IMR-90 (cell line): ENCODE measurements around the gene SLC25A15. TPM values are rescaled to one million over a fixed set of nuclear protein-coding genes. Genes with fewer than 3 reads are reported as not detected.

Experiments used
- ATAC-seq: fragments of 200-7000 bp; cut with Tn5 transposase; 2 replicates; pipeline ENCODE4 v1.9.1; 2020; ENCODE audit warnings: low read depth, mild to moderate bottlenecking, moderate library complexity
- BruUV-seq: library from RNA; stranded (reverse); fragments of 400-500 nt; replicated peaks from 2 replicates; lab custom pipeline; 2021; lab: Mats Ljungman, UMichigan
- CTCF ChIA-PET: fragments of 300-600 bp; formaldehyde crosslinking; extraction: SDS; loops from one replicate; lab custom pipeline; 2021; ENCODE audit warnings: antibody characterized with exemption; lab: Yijun Ruan, JAX
- POLR2A ChIA-PET: fragments of 300-600 bp; sonication (Branson Sonifier 250); formaldehyde crosslinking; loops from one replicate; lab custom pipeline; 2022; ENCODE audit warnings: antibody characterized with exemption; ENCODE audit not compliant: unreplicated experiment; lab: Charles Lee
- DNase-seq: peaks from one replicate; pipeline ENCODE4 v3.0.0; 2013
- H2AFZ ChIP-seq: replicated peaks from 2 replicates; pipeline ENCODE3; 2013; ENCODE audit warnings: low read length, mild to moderate bottlenecking; ENCODE audit not compliant: poor library complexity
- H2AK5ac ChIP-seq: 2 replicates; pipeline ENCODE4 v1.6.1; 2013; ENCODE audit warnings: low read depth, low read length, inconsistent platforms
- H2AK9ac ChIP-seq: replicated peaks from 2 replicates; pipeline ENCODE3; 2013; ENCODE audit warnings: mild to moderate bottlenecking, low read depth, low read length, moderate library complexity; ENCODE audit not compliant: poor library complexity
- H2BK120ac ChIP-seq: 2 replicates; pipeline ENCODE4 v1.6.1; 2013; ENCODE audit warnings: low read depth, low read length, inconsistent platforms
- H2BK15ac ChIP-seq: 3 replicates; pipeline ENCODE4 v1.6.1; 2013; ENCODE audit warnings: low read depth, low read length, inconsistent platforms
- H2BK20ac ChIP-seq: 2 replicates; pipeline ENCODE4 v1.6.1; 2013; ENCODE audit warnings: low read depth, mild to moderate bottlenecking, inconsistent platforms, low read length, moderate library complexity
- H2BK5ac ChIP-seq: 2 replicates; pipeline ENCODE4 v1.6.1; 2013; ENCODE audit warnings: mild to moderate bottlenecking, low read depth, low read length, inconsistent platforms; ENCODE audit not compliant: poor library complexity, severe bottlenecking
- H3K14ac ChIP-seq: replicated peaks from 2 replicates; pipeline ENCODE4 v1.6.1; 2013; ENCODE audit warnings: low read depth, low read length, inconsistent platforms
- H3K18ac ChIP-seq: 2 replicates; pipeline ENCODE4 v1.6.1; 2013; ENCODE audit warnings: low read depth, low read length, control low read depth
- H3K23ac ChIP-seq: 2 replicates; pipeline ENCODE4 v1.6.1; 2013; ENCODE audit warnings: low read depth, low read length, inconsistent platforms
- H3K27ac ChIP-seq: 2 replicates; pipeline ENCODE4 v1.5.1; 2013; ENCODE audit warnings: mild to moderate bottlenecking, control low read depth, low read length; ENCODE audit not compliant: insufficient read depth
- H3K27me3 ChIP-seq: 2 replicates; pipeline ENCODE4 v1.6.1; 2013; ENCODE audit warnings: low read length; ENCODE audit not compliant: control insufficient read depth, insufficient read depth
- H3K36me3 ChIP-seq: 2 replicates; pipeline ENCODE4 v1.6.1; 2013; ENCODE audit warnings: low read length, mixed read lengths; ENCODE audit not compliant: control insufficient read depth, insufficient read depth
- H3K4ac ChIP-seq: 2 replicates; pipeline ENCODE4 v1.6.1; 2013; ENCODE audit warnings: low read depth, low read length, inconsistent platforms
- H3K4me1 ChIP-seq: 2 replicates; pipeline ENCODE4 v1.6.1; 2013; ENCODE audit warnings: low read length, mixed read lengths; ENCODE audit not compliant: control insufficient read depth, insufficient read depth
- H3K4me2 ChIP-seq: 2 replicates; pipeline ENCODE4 v1.6.1; 2013; ENCODE audit warnings: low read depth, mild to moderate bottlenecking, control low read depth, low read length, moderate library complexity
- H3K4me3 ChIP-seq: 2 replicates; pipeline ENCODE4 v1.5.1; 2013; ENCODE audit warnings: low read depth, mild to moderate bottlenecking, control low read depth, low read length, moderate library complexity; ENCODE audit not compliant: insufficient read depth
- H3K56ac ChIP-seq: 2 replicates; pipeline ENCODE4 v1.6.1; 2013; ENCODE audit warnings: low read length, inconsistent platforms; ENCODE audit not compliant: insufficient read depth; ENCODE audit errors: extremely low read depth
- H3K79me1 ChIP-seq, 2 experiments: 2 replicates each; pipeline ENCODE4 v1.6.1; 2013; ENCODE audit warnings: low read length in 2 of 2, inconsistent platforms in 1 of 2, low read depth in 1 of 2
- H3K9ac ChIP-seq: 2 replicates; pipeline ENCODE4 v1.6.1; 2013; ENCODE audit warnings: low read depth, low read length, control low read depth
- H3K9me1 ChIP-seq: 2 replicates; pipeline ENCODE4 v1.6.1; 2013; ENCODE audit warnings: low read length, inconsistent platforms; ENCODE audit not compliant: insufficient read depth
- H3K9me3 ChIP-seq: 2 replicates; pipeline ENCODE4 v1.6.1; 2013; ENCODE audit warnings: low read length; ENCODE audit not compliant: control insufficient read depth, insufficient read depth
- H4K20me1 ChIP-seq: 2 replicates; pipeline ENCODE4 v1.6.1; 2013; ENCODE audit warnings: low read length, inconsistent platforms; ENCODE audit not compliant: insufficient read depth
- H4K5ac ChIP-seq: 2 replicates; pipeline ENCODE4 v1.6.1; 2013; ENCODE audit warnings: mild to moderate bottlenecking, low read depth, low read length, control low read depth
- H4K8ac ChIP-seq, 2 experiments: 2 replicates each; pipeline ENCODE4 v1.6.1; 2013; ENCODE audit warnings: low read depth in 2 of 2, low read length in 2 of 2, control low read depth in 1 of 2, inconsistent platforms in 1 of 2
- H4K91ac ChIP-seq: 2 replicates; pipeline ENCODE4 v1.6.1; 2013; ENCODE audit warnings: low read depth, low read length, inconsistent platforms; ENCODE audit not compliant: insufficient read depth
- BHLHE40 ChIP-seq: fragments of 150-350 bp; IDR thresholded peaks from 2 replicates; pipeline ENCODE4 v1.6.1; 2016; ENCODE audit warnings: mild to moderate bottlenecking, low read depth, low read length
- CHD1 ChIP-seq: IDR thresholded peaks from 2 replicates; pipeline ENCODE4 v1.6.1; 2012; ENCODE audit warnings: low read depth, low read length, improper control_type of control experiment
- MAZ ChIP-seq: IDR thresholded peaks from 2 replicates; pipeline ENCODE4 v1.6.1; 2012; ENCODE audit warnings: low read depth, mild to moderate bottlenecking, low read length, improper control_type of control experiment, moderate library complexity, borderline replicate concordance
- NFE2L2 ChIP-seq: fragments of 150-350 bp; IDR thresholded peaks from 2 replicates; pipeline ENCODE4 v1.6.1; 2016; ENCODE audit warnings: low read depth, mild to moderate bottlenecking, low read length
- POLR2A ChIP-seq: IDR thresholded peaks from 2 replicates; pipeline ENCODE4 v1.6.1; 2012; ENCODE audit warnings: mild to moderate bottlenecking, low read depth, low read length
- RAD21 ChIP-seq: IDR thresholded peaks from 2 replicates; pipeline ENCODE4 v1.6.1; 2012; ENCODE audit warnings: low read length, improper control_type of control experiment
- RCOR1 ChIP-seq: IDR thresholded peaks from 2 replicates; pipeline ENCODE4 v1.6.1; 2012; ENCODE audit warnings: mild to moderate bottlenecking, low read length, improper control_type of control experiment; ENCODE audit not compliant: insufficient replicate concordance
- SMC3 ChIP-seq: fragments of 150-350 bp; IDR thresholded peaks from 2 replicates; pipeline ENCODE4 v1.6.1; 2016; ENCODE audit warnings: low read depth, mild to moderate bottlenecking, antibody characterized with exemption, low read length, moderate library complexity
- WGBS, 2 experiments: methylation state at CpG; one replicate each; pipeline versions ENCODE4 v1.1.5 to v1.1.7; 2013; ENCODE audit warnings: missing lambda C conversion rate in 2 of 2; ENCODE audit not compliant: insufficient read length in 1 of 2; ENCODE audit errors: extremely low coverage in 2 of 2; 5-methylcytosine and 5-hydroxymethylcytosine counted together
- dilution Hi-C: fragments of 300-500 bp; cut with HindIII; formaldehyde crosslinking; loops from one replicate; pipeline ENCODE4 v1.14.3; 2018; ENCODE audit warnings: low sequenced_read_pairs; ENCODE audit not compliant: unreplicated experiment
- in situ Hi-C: fragments of 300-500 bp; cut with MboI; formaldehyde crosslinking; loops from 3 replicates; pipeline ENCODE4 v1.14.3; 2019; ENCODE audit warnings: low sequenced_read_pairs, inconsistent platforms, mixed read lengths
- intact Hi-C: fragments of 100-400 bp; cut with micrococcal nuclease; formaldehyde crosslinking; loops from 2 replicates; pipeline ENCODE4 v1.10.0; 2022
- polyA plus RNA-seq, 3 experiments: library from polyadenylated mRNA; depleted of rRNA; stranded (reverse); fragments of >200 nt; gene quantifications; 2 replicates each; pipeline ENCODE4 v1.2.3, GENCODE V29; 2012; ENCODE audit warnings: low replicate concordance in 1 of 3
- total RNA-seq: library from RNA; depleted of rRNA; stranded (reverse); fragments of >200 nt; gene quantifications from 2 replicates; pipeline ENCODE4 v1.2.3, GENCODE V29; 2012

Gene SLC25A15
- total and polyA plus RNA-seq, 2 of the 4 experiments (the other 2 are of a cell fraction), result 5.4 to 13.3 TPM

- Histone ChIP-seq H3K4me2 (no peak overlapping the region), H2BK15ac (no peak overlapping the region), H3K4ac (no peak overlapping the region), H3K4me3 (no peak overlapping the region), H2AK5ac (no peak overlapping the region), H4K8ac (no peak overlapping the region), H2AFZ (no peak overlapping the region), H3K27me3 (no peaks in the 10 kb centered on the region), H3K23ac (no peak overlapping the region), H3K56ac (no peak overlapping the region), H2AK9ac (no peak overlapping the region), H3K27ac (no peak overlapping the region), H3K9me1 (no peaks in the 10 kb centered on the region), H2BK5ac (no peak overlapping the region), H3K18ac (no peak overlapping the region), H3K79me1 (no peaks in the 10 kb centered on the region), H3K9ac (no peak overlapping the region), H2BK120ac (no peak overlapping the region), H4K5ac (no peak overlapping the region), H3K36me3 (peaks cover 28% of the 10 kb centered on the region), H2BK20ac (no peak overlapping the region), H4K20me1 (no peaks in the 10 kb centered on the region), H3K9me3 (no peaks in the 10 kb centered on the region), H3K14ac (no peak overlapping the region), H4K91ac (no peak overlapping the region), H3K4me1 (peaks cover 2% of the 10 kb centered on the region; the same call in 1 of the 2 replicates)
- intact Hi-C loops (no loop called here), dilution Hi-C loops (no loop called here), in situ Hi-C loops (no loop called here)
- TF ChIP-seq SMC3, result no peak
- no peak for TF ChIP-seq NFE2L2
- TF ChIP-seq RCOR1, result no peak
- TF ChIP-seq RAD21, result no peak
- no peak for TF ChIP-seq MAZ
- no peak for TF ChIP-seq POLR2A
- TF ChIP-seq BHLHE40, result no peak
- TF ChIP-seq CHD1, result no peak
- WGBS, 2 experiments, result 100% methylated on average over 1 of the region's 5 CpGs; no CpG with 5 or more reads in 1 of the 2 experiments
- ChIA-PET CTCF (no interaction called here), POLR2A (no interaction called here)
- ATAC-seq (no peak), DNase-seq (no peak)
- no TSS peak for BruUV-seq
Observed at GRCh38 chr13:40809471-40809870, 20.1 kb downstream of the SLC25A15 start.
